Breast epithelium (tissue), 3 donors: ENCODE data around the gene C12orf75.

Experiments
- CTCF ChIP-seq, 3 donors: fragments of 450-650 bp; IDR thresholded peaks; one replicate each; pipeline ENCODE4 v1.5.1; 2016 to 2017; ENCODE audit warnings: antibody characterized with exemption in 3 of 3, mild to moderate bottlenecking in 3 of 3, moderate library complexity in 3 of 3
- POLR2A ChIP-seq: fragments of 450-650 bp; IDR thresholded peaks from one replicate; pipeline ENCODE4 v1.6.1; 2016; ENCODE audit warnings: antibody characterized with exemption, mild to moderate bottlenecking, moderate library complexity
- POLR2AphosphoS5 ChIP-seq, 3 donors: sonication (generic); formaldehyde crosslinking; IDR thresholded peaks; one replicate each; pipeline ENCODE4 v1.6.1; 2017; ENCODE audit warnings: antibody characterized with exemption in 3 of 3

GRCh38 chr12:105335856-105336255 is 5.4 kb downstream of the C12orf75 start:
- TF ChIP-seq CTCF (IDR thresholded peaks at IDR 0.05) (no peak), POLR2AphosphoS5 (IDR thresholded peaks at IDR 0.05) (no peak), POLR2A (no peak)
